A673 (cell line): ENCODE data around the gene TMEM242. TPM values are rescaled to one million over a fixed set of nuclear protein-coding genes. Genes with fewer than 3 reads are reported as not detected.

Experiments
- BruUV-seq: library from RNA; stranded (reverse); fragments of 400-500 nt; replicated peaks from 2 replicates; lab custom pipeline; 2021; lab: Mats Ljungman, UMichigan
- CTCF ChIA-PET: fragments of 300-600 bp; sonication (Branson Sonifier 250); formaldehyde crosslinking; loops from one replicate; lab custom pipeline; 2022; ENCODE audit warnings: antibody characterized with exemption; lab: Charles Lee
- POLR2A ChIA-PET: fragments of 300-600 bp; sonication (Branson Sonifier 250); formaldehyde crosslinking; loops from one replicate; lab custom pipeline; 2022; ENCODE audit warnings: antibody characterized with exemption; ENCODE audit not compliant: low non-redundant PET; lab: Charles Lee
- DNase-seq: peaks from one replicate; pipeline ENCODE4 v3.0.0-alpha.2; 2015; ENCODE audit warnings: low spot score
- H3K27ac ChIP-seq: fragments of 200-600 bp; sonication (generic); 2 replicates; pipeline ENCODE4 v1.5.1; 2016; ENCODE audit warnings: mixed run types, low read depth, mild to moderate bottlenecking, mixed read lengths, antibody characterized with exemption, low read length; ENCODE audit not compliant: poor library complexity, severe bottlenecking
- H3K27me3 ChIP-seq: fragments of 200-600 bp; sonication (generic); replicated peaks from 2 replicates; pipeline ENCODE4 v1.6.1; 2017; ENCODE audit warnings: mixed run types, low read depth, mild to moderate bottlenecking, mixed read lengths, antibody characterized with exemption, low read length; ENCODE audit not compliant: insufficient read depth, poor library complexity
- H3K36me3 ChIP-seq: fragments of 200-600 bp; sonication (generic); 2 replicates; pipeline ENCODE4 v1.6.1; 2016; ENCODE audit warnings: mixed run types, mild to moderate bottlenecking, mixed read lengths, antibody characterized with exemption, low read length; ENCODE audit not compliant: insufficient read depth, poor library complexity, severe bottlenecking
- H3K4me1 ChIP-seq: fragments of 200-600 bp; sonication (generic); 2 replicates; pipeline ENCODE4 v1.6.1; 2017; ENCODE audit warnings: mixed run types, mild to moderate bottlenecking, mixed read lengths, antibody characterized with exemption, low read length; ENCODE audit not compliant: insufficient read depth, poor library complexity, severe bottlenecking
- H3K4me3 ChIP-seq: fragments of 200-600 bp; sonication (generic); 2 replicates; pipeline ENCODE4 v1.5.1; 2016; ENCODE audit warnings: low read depth, mixed run types, mild to moderate bottlenecking, mixed read lengths, low read length; ENCODE audit not compliant: poor library complexity, severe bottlenecking
- H3K9me3 ChIP-seq: fragments of 200-600 bp; sonication (generic); 2 replicates; pipeline ENCODE4 v1.6.1; 2016; ENCODE audit warnings: mixed run types, low read depth, mild to moderate bottlenecking, mixed read lengths, antibody characterized with exemption, low read length; ENCODE audit not compliant: poor library complexity, severe bottlenecking
- CTCF ChIP-seq: fragments of 300-800, 200-600 bp; sonication (generic); conservative IDR thresholded peaks from 2 replicates; pipeline ENCODE4 v1.5.1; 2017; ENCODE audit warnings: low read depth, mild to moderate bottlenecking, antibody characterized with exemption, low read length, moderate library complexity, mixed read lengths
- EZH2 ChIP-seq: fragments of 200-600 bp; sonication (generic); IDR thresholded peaks from 2 replicates; pipeline ENCODE4 v1.6.1; 2017; ENCODE audit warnings: borderline replicate concordance, low read depth, mild to moderate bottlenecking, mixed read lengths, antibody characterized with exemption, low read length; ENCODE audit not compliant: poor library complexity, severe bottlenecking
- intact Hi-C: fragments of 100-400 bp; cut with micrococcal nuclease; formaldehyde crosslinking; loops from one replicate; pipeline ENCODE4 v1.10.0; 2022; ENCODE audit not compliant: unreplicated experiment
- total RNA-seq: library from RNA; stranded (reverse); gene quantifications from 2 replicates; pipeline ENCODE4 v1.2.3, GENCODE V29; 2021

The TMEM242 gene
- total RNA-seq, 1 experiment from 2014 or later: 13.2 TPM

DNA sequence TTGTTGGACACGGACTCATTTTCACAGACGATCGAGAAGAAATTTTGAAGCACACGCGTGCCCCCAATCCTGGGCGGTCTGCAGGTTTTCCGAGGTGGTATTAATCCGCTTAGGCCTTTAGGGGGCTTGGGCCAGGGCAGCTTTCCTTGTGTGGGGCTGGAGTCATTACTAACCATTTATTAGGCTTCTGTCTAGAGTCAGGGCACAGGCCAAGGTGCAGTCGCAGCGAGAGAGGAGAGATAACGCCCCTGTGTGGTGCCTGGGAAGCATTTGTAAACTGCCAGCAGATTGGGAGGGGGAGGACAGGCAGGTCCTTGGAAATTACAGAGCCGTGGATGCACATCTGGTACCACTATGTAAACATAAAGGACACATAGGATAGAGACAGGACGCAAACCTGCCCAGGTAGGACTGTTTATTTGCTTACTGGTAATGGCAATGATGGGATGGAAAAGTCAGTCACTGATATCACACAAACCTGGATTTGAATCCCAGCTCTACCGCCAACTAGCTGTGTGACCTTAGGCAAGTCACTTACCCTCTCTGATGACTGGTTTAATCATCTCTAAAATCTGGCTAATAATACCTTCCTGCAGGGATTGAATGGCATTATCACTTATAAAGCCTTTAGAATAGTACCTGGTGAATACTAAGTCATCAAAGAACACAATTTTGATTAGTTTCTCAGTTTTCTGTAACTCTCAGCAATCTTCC lies 76.4 kb downstream of the TMEM242 start:
- intact Hi-C loops: no loop called here
- Histone ChIP-seq H3K27ac (no peak overlapping the region), H3K36me3 (no peaks in the 10 kb centered on the region), H3K4me3 (no peak overlapping the region), H3K27me3 (no peaks in the 10 kb centered on the region), H3K9me3 (peaks cover 4% of the 10 kb centered on the region), H3K4me1 (peaks cover 8% of the 10 kb centered on the region)
- POLR2A ChIA-PET: no interaction called here
- no TSS peak for BruUV-seq
- CTCF ChIA-PET: no interaction called here
- no peak for DNase-seq
- TF ChIP-seq EZH2 (no peak), CTCF (no peak)

- TF ChIP-seq CTCF (no peak), EZH2 (no peak)
- peaks cover 4% of the 10 kb centered on the region for H3K9me3 ChIP-seq
- POLR2A ChIA-PET: no interaction called here
- no peaks in the 10 kb centered on the region for H3K36me3 ChIP-seq
- no peak overlapping the region for H3K4me3 ChIP-seq
- peaks cover 8% of the 10 kb centered on the region for H3K4me1 ChIP-seq
- no peaks in the 10 kb centered on the region for H3K27me3 ChIP-seq
- no TSS peak for BruUV-seq
- no peak for DNase-seq
- no peak overlapping the region for H3K27ac ChIP-seq
- CTCF ChIA-PET: no interaction called here
- intact Hi-C loops: no loop called here
Observed at GRCh38 chr6:157246048-157246630, 77.2 kb downstream of the TMEM242 start.

GRCh38 chr6:157245436-157245835 lies 77.9 kb downstream of the TMEM242 start:
- ChIA-PET POLR2A (no interaction called here), CTCF (no interaction called here)
- no peak overlapping the region for H3K4me3 ChIP-seq
- no peak overlapping the region for H3K27ac ChIP-seq
- no TSS peak for BruUV-seq
- H3K27me3 ChIP-seq: no peaks in the 10 kb centered on the region
- no peak for DNase-seq
- intact Hi-C loops: no loop called here
- no peak for TF ChIP-seq CTCF
- TF ChIP-seq EZH2: no peak
- H3K4me1 ChIP-seq: peaks cover 12% of the 10 kb centered on the region
- peaks cover 4% of the 10 kb centered on the region for H3K9me3 ChIP-seq
- no peaks in the 10 kb centered on the region for H3K36me3 ChIP-seq
